H1 (cell line): ENCODE results near the gene NDC80. TPM values are rescaled to one million over a fixed set of nuclear protein-coding genes. Genes with fewer than 3 reads are reported as not detected.

Experiments
- EP300 ChIP-seq, 2 experiments: IDR thresholded peaks; 1 replicate in 1 of 2; 2 replicates in 1 of 2; pipeline ENCODE4 v1.6.1; 2011 to 2012; ENCODE audit warnings: low read depth in 2 of 2, low read length in 2 of 2, mild to moderate bottlenecking in 2 of 2, borderline replicate concordance in 1 of 2, inconsistent platforms in 1 of 2, moderate library complexity in 1 of 2
- JUN ChIP-seq: IDR thresholded peaks from 2 replicates; pipeline ENCODE4 v1.6.1; 2011; ENCODE audit warnings: low read depth, mild to moderate bottlenecking, improper control_type of control experiment, low read length
- JUND ChIP-seq: IDR thresholded peaks from 2 replicates; pipeline ENCODE4 v1.6.1; 2011; ENCODE audit warnings: mild to moderate bottlenecking, improper control_type of control experiment, low read length
- KDM1A ChIP-seq: fragments of 200-600, 300-600 bp; sonication (generic); IDR thresholded peaks from 2 replicates; pipeline ENCODE4 v1.7.1; 2016; ENCODE audit warnings: mild to moderate bottlenecking, low read length, borderline replicate concordance
- SAP30 ChIP-seq: fragments of 300-600 bp; sonication (generic); IDR thresholded peaks from 2 replicates; pipeline ENCODE4 v1.7.1; 2012; ENCODE audit warnings: low read length, moderate library complexity, mild to moderate bottlenecking, inconsistent platforms; ENCODE audit not compliant: insufficient read depth, insufficient replicate concordance
- SP1 ChIP-seq: IDR thresholded peaks from 2 replicates; pipeline ENCODE4 v1.6.1; 2011; ENCODE audit warnings: low read depth, low read length
- TEAD4 ChIP-seq: IDR thresholded peaks from 2 replicates; pipeline ENCODE4 v1.6.1; 2012; ENCODE audit warnings: low read depth, low read length, inconsistent platforms, mixed read lengths
- polyA plus RNA-seq, 7 experiments: library from polyadenylated mRNA; depleted of rRNA in 3 of 7; stranded (reverse) in 5 of 7; unstranded in 2 of 7; fragments of >200 nt in 5 of 7; fragments of 200-250 nt in 2 of 7; gene quantifications; 1 replicate in 5 of 7; 2 replicates in 1 of 7; 4 replicates in 1 of 7; pipeline versions ENCODE4 v1.2.1 to v1.2.3, GENCODE V29; 2011 to 2013; ENCODE audit warnings: missing spikeins in 2 of 7, mixed read lengths in 2 of 7
- total RNA-seq: library from RNA; stranded (reverse); fragmentation: NEBNext Ultra II Directional; extraction: Animal tissue kit (Norgen Biotek cat#: 25700); gene quantifications from 2 replicates; pipeline ENCODE4 v1.2.1, GENCODE V29; 2021
- TF ChIP-seq, protein P1 (sequence below): IDR thresholded peaks from 2 replicates; pipeline ENCODE4 v1.6.1; 2012; ENCODE audit warnings: low read length, inconsistent platforms

The NDC80 gene
- total and polyA plus RNA-seq, 2 of the 8 experiments (the other 6 are each of a cell fraction or from before 2014, with no cell fraction given), result 11.0 to 45.0 TPM

DNA sequence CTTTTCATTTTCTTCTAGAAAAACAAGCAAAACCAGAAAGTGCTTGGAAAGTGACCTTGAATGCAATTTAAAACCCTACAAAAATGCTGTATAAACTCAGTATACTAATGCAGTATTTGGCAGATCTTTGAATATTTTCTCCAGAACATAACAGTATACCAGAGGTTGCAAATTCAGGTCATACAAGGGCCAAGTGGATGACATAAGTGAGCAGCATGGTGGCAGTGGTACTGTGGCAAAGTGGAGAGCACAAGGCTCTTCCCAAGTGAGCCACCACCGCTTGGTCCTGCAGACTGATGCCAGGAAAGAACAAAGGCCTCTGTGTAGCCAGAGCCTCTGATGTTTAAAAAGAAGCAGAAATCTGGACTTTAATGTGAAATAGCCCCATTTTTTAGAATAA lies 33.1 kb upstream of the NDC80 start (continued):
- TF ChIP-seq TEAD4, result no peak
- TF ChIP-seq KDM1A, result no peak
- TF ChIP-seq SP1, result no peak
- TF ChIP-seq, protein P1, sequence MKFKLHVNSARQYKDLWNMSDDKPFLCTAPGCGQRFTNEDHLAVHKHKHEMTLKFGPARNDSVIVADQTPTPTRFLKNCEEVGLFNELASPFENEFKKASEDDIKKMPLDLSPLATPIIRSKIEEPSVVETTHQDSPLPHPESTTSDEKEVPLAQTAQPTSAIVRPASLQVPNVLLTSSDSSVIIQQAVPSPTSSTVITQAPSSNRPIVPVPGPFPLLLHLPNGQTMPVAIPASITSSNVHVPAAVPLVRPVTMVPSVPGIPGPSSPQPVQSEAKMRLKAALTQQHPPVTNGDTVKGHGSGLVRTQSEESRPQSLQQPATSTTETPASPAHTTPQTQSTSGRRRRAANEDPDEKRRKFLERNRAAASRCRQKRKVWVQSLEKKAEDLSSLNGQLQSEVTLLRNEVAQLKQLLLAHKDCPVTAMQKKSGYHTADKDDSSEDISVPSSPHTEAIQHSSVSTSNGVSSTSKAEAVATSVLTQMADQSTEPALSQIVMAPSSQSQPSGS, result no peak
- TF ChIP-seq JUN, result no peak
- TF ChIP-seq EP300 (IDR thresholded peaks at IDR 0.05; ENCODE audit: borderline replicate concordance in 1 of 2, low read depth in 2 of 2, low read length in 2 of 2), result no peak
- no peak for TF ChIP-seq SAP30
- TF ChIP-seq JUND, result no peak
